Activated naive CD8-positive, alpha-beta T cell treated with anti-CD3 and anti-CD28 coated beads, Interleukin-2, amount 10 ng/mL, durations not matched to agents 7 days and 5 days (primary cell): ENCODE measurements around the gene HSF4. TPM values are rescaled to one million over a fixed set of nuclear protein-coding genes. Genes with fewer than 3 reads are reported as not detected.

Experiments
- ATAC-seq: fragments of 150-1000 bp; cut with Tn5 transposase; one replicate; pipeline ENCODE4 v1.10.0; 2021; ENCODE audit warnings: low read depth, moderate library complexity
- POLR2A ChIA-PET: fragments of 350-600 bp; sonication (Branson Sonifier 250); formaldehyde crosslinking; loops from one replicate; lab custom pipeline; 2021; ENCODE audit warnings: antibody characterized with exemption; lab: Charles Lee
- DNase-seq: peaks from one replicate; pipeline ENCODE4 v3.0.0; 2021
- H3K27ac Mint-ChIP-seq: one replicate; pipeline ENCODE4 v1.8.0; 2022; ENCODE audit warnings: mild to moderate bottlenecking, mixed read lengths
- H3K27me3 Mint-ChIP-seq: one replicate; pipeline ENCODE4 v1.8.0; 2022; ENCODE audit warnings: mild to moderate bottlenecking, moderate library complexity, mixed read lengths
- H3K36me3 Mint-ChIP-seq: one replicate; pipeline ENCODE4 v1.8.0; 2021; ENCODE audit warnings: mild to moderate bottlenecking, mixed read lengths
- H3K4me1 Mint-ChIP-seq: one replicate; pipeline ENCODE4 v1.8.0; 2021; ENCODE audit warnings: mixed read lengths
- H3K4me3 Mint-ChIP-seq: one replicate; pipeline ENCODE4 v1.8.0; 2022; ENCODE audit warnings: mild to moderate bottlenecking, moderate library complexity, mixed read lengths
- H3K9me3 Mint-ChIP-seq: one replicate; pipeline ENCODE4 v1.8.0; 2021; ENCODE audit warnings: mixed read lengths
- total RNA-seq, 2 experiments: library from RNA; stranded (reverse); gene quantifications; one replicate each; pipeline ENCODE4 v1.2.3, GENCODE V29; 2021

The HSF4 gene
- total RNA-seq, 2 experiments from 2014 or later: 61.5 to 76.8 TPM

DNA sequence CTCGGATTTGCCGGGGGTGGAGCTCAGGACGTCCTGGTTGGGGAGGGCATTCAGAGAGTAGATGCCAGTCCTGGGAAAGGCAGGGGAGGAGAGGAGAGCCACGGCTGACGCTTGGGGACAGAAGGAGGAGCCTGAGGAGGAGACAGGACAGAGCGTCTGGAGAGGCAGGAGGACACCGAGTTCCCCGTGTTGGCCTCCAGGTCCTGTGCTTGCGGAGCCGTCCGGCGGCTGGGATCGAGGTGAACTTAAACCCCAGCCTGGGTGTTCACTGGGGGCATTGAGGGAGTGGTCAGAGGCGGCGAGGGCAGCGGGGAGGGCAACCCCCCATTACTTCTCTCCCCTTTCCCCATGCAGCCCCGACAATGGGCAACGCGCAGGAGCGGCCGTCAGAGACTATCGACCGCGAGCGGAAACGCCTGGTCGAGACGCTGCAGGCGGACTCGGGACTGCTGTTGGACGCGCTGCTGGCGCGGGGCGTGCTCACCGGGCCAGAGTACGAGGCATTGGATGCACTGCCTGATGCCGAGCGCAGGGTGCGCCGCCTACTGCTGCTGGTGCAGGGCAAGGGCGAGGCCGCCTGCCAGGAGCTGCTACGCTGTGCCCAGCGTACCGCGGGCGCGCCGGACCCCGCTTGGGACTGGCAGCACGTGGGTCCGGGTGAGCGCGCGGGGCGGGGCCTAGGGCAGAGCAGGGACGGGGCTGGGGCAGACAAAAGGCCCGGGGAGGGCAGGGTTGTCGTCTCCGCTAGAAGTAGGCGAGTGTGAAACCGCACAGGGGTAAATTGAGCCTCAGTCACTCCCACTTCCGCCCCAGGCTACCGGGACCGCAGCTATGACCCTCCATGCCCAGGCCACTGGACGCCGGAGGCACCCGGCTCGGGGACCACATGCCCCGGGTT is 9.5 kb downstream of the HSF4 start:
- ATAC-seq (peak; percentile 70), DNase-seq (peak; percentile 78)
- Mint-ChIP-seq H3K4me3 (peak overlapping the region; percentile 90), H3K9me3 (no peaks in the 10 kb centered on the region), H3K4me1 (peaks cover 39% of the 10 kb centered on the region), H3K27ac (peak overlapping the region; percentile 72), H3K36me3 (peaks cover 24% of the 10 kb centered on the region), H3K27me3 (peaks cover 45% of the 10 kb centered on the region)
- POLR2A ChIA-PET: interaction anchor here (0.6 to 3.7 kb wide), 7 partner anchors 8 to 161 kb away, joined by 3 to 28 read pairs (median 4); partner anchors contain the start of genes FBXL8, HSF4 and TRADD

DNA sequence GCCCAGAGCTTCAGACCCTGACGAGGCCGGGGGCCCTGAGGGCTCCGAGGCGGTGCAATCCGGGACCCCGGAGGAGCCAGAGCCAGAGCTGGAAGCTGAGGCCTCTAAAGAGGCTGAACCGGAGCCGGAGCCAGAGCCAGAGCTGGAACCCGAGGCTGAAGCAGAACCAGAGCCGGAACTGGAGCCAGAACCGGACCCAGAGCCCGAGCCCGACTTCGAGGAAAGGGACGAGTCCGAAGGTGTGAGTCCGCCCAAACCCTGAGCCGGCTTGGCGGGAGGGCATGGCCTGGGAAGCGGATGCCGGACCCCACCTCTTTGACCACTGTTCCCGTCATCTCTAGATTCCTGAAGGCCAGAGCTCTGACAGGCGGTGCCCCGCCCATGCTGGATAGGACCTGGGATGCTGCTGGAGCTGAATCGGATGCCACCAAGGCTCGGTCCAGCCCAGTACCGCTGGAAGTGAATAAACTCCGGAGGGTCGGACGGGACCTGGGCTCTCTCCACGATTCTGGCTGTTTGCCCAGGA is 10.2 kb downstream of the HSF4 start:
- POLR2A ChIA-PET: interaction anchor here (0.6 to 3.7 kb wide), 7 partner anchors 9 to 294 kb away, joined by 3 to 28 read pairs (median 4); partner anchors contain the start of genes FBXL8, HSF4, PDP2 and TRADD
- peak overlapping the region; percentile 90 for H3K4me3 Mint-ChIP-seq

DNA sequence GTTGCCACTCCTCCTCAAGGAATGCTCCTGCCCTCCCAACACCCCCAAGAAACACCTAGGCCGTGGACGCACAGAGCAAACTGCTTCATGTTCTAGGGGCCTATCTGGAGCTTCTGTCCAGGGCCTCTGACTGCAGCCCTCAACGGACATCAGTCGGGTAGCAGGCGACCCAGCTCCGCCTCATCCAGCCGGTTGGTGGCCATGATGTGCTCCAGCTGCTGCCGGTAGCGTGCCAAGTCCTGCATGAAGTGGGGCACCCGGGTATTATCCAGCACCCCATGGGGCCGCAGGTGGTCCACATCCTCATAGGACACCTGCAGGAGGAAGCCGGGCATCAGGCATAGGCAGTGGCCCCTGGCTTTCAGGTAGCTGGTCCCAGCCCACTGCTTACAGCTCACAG is 12.1 kb downstream of the HSF4 start:
- H3K27me3 Mint-ChIP-seq: peaks cover 28% of the 10 kb centered on the region
- peaks cover 25% of the 10 kb centered on the region for H3K4me1 Mint-ChIP-seq
- H3K4me3 Mint-ChIP-seq: no peak overlapping the region
- POLR2A ChIA-PET: interaction anchor here (1.2 to 2.7 kb wide), 5 partner anchors 8 to 163 kb away, joined by 3 to 15 read pairs (median 6); partner anchors contain the start of gene HSF4
- H3K27ac Mint-ChIP-seq: no peak overlapping the region
- DNase-seq: no peak
- H3K36me3 Mint-ChIP-seq: peaks cover 19% of the 10 kb centered on the region
- ATAC-seq: no peak
- H3K9me3 Mint-ChIP-seq: no peaks in the 10 kb centered on the region

More for the DNA sequence above, 10.2 kb downstream of the HSF4 start:
- Mint-ChIP-seq H3K27ac (no peak overlapping the region), H3K4me1 (peaks cover 37% of the 10 kb centered on the region), H3K36me3 (peaks cover 24% of the 10 kb centered on the region), H3K9me3 (no peaks in the 10 kb centered on the region), H3K27me3 (peaks cover 42% of the 10 kb centered on the region)
- ATAC-seq (no peak), DNase-seq (no peak)

- Mint-ChIP-seq H3K4me3 (peak overlapping the region; percentile 73), H3K27me3 (peaks cover 16% of the 10 kb centered on the region), H3K9me3 (no peaks in the 10 kb centered on the region), H3K36me3 (peaks cover 15% of the 10 kb centered on the region), H3K27ac (peak overlapping the region; percentile 30), H3K4me1 (peaks cover 21% of the 10 kb centered on the region)
- POLR2A ChIA-PET: interaction anchor here (0.7 to 1.8 kb wide), 4 partner anchors 12 to 165 kb away, joined by 3 to 6 read pairs (median 4); partner anchors contain the start of gene HSF4
- DNase-seq: peak; percentile 70
- ATAC-seq: peak; percentile 57
These were observed 13.5 kb downstream of the HSF4 start for GRCh38 chr16:67177743-67178699.

DNA sequence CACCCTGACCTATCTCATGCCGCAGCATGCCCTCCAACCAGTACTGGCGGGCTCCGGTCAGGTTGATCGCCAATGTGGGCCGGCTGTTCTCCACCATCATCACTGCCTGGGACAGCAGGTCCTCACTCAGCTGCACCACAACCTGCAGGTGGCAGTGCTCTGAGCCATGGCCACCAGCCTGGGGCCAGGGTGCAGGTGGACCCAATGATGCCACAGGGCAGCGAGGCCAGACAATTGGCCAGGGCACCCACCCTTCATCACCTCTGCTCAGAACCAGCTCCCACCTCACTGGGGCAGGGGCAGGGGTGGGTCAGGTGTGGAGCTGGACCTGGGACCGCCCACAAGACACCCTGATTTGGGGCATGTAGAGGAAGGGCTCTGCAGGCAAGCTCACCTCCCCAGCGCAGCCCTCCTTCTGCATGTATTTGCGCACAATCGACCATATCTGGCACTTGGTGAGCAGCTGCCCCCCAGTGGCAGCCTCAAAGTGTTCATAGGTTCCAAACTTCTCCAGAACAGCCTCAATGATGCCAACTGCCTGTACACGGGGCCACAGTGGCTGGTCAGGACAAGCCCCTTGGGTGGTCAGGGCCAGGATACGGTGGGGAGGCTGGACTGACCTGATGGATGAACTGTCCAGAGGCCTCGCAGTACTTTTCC is 15.0 kb downstream of the HSF4 start:
- no peak overlapping the region for H3K27ac Mint-ChIP-seq
- H3K36me3 Mint-ChIP-seq: peaks cover 14% of the 10 kb centered on the region
- no peaks in the 10 kb centered on the region for H3K9me3 Mint-ChIP-seq
- POLR2A ChIA-PET: no interaction called here
- H3K27me3 Mint-ChIP-seq: peaks cover 8% of the 10 kb centered on the region
- H3K4me3 Mint-ChIP-seq: peak overlapping the region; percentile 28
- DNase-seq (no peak), ATAC-seq (no peak)
- peaks cover 13% of the 10 kb centered on the region for H3K4me1 Mint-ChIP-seq

DNA sequence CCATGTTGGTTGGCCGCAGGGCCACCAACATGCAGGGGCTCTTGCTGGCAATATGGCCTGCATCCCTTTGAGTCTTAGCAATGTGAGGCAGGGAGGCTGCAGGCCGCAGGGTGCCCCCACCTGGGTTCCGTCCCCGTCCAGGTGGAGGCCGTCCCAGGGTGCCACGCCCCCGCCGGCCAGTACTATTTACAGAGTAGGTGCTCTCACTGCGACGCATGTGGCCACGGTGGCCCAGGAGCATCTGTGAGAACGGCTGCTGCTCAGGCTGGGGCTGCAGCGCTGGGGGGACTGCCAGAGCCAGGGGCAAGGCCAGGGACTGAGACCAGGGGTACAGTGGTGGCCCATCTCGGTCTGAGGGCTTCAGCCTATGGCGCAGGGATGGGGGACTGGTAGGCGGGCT is 15.6 kb downstream of the HSF4 start:
- POLR2A ChIA-PET: no interaction called here

GRCh38 chr16:67181346-67181745 is 16.8 kb downstream of the HSF4 start:
- Mint-ChIP-seq H3K36me3 (peaks cover 12% of the 10 kb centered on the region), H3K27ac (no peak overlapping the region), H3K4me1 (peaks cover 18% of the 10 kb centered on the region), H3K9me3 (no peaks in the 10 kb centered on the region), H3K4me3 (no peak overlapping the region), H3K27me3 (peaks cover 16% of the 10 kb centered on the region)
- DNase-seq: no peak
- no peak for ATAC-seq
- POLR2A ChIA-PET: interaction anchor here (1.2 to 1.3 kb wide), 2 partner anchors 21 to 33 kb away, joined by 3 to 5 read pairs; no protein-coding TSS in a partner anchor

More for the DNA sequence above, 15.6 kb downstream of the HSF4 start:
- Mint-ChIP-seq H3K36me3 (peaks cover 14% of the 10 kb centered on the region), H3K27ac (no peak overlapping the region), H3K27me3 (peaks cover 10% of the 10 kb centered on the region), H3K4me3 (no peak overlapping the region), H3K4me1 (peaks cover 14% of the 10 kb centered on the region), H3K9me3 (no peaks in the 10 kb centered on the region)
- ATAC-seq: no peak
- no peak for DNase-seq

- Mint-ChIP-seq H3K4me1 (peaks cover 18% of the 10 kb centered on the region), H3K27me3 (peaks cover 19% of the 10 kb centered on the region), H3K4me3 (no peak overlapping the region), H3K27ac (no peak overlapping the region), H3K36me3 (peaks cover 8% of the 10 kb centered on the region), H3K9me3 (no peaks in the 10 kb centered on the region)
- no peak for DNase-seq
- no peak for ATAC-seq
- POLR2A ChIA-PET: interaction anchor here (0.9 to 3.4 kb wide), 3 partner anchors 22 to 41 kb away, joined by 4 to 14 read pairs (median 5); partner anchors contain the start of genes FBXL8 and TRADD
These were observed 17.7 kb downstream of the HSF4 start for GRCh38 chr16:67182288-67182687.

- Mint-ChIP-seq H3K27ac (no peak overlapping the region), H3K36me3 (peaks cover 4% of the 10 kb centered on the region), H3K4me3 (no peak overlapping the region), H3K27me3 (peaks cover 14% of the 10 kb centered on the region), H3K4me1 (peaks cover 13% of the 10 kb centered on the region), H3K9me3 (no peaks in the 10 kb centered on the region)
- DNase-seq: no peak
- no peak for ATAC-seq
- POLR2A ChIA-PET: interaction anchor here (1.0 to 3.4 kb wide), 3 partner anchors 10 to 61 kb away, joined by 3 to 14 read pairs (median 3); partner anchors contain the start of genes FBXL8 and TRADD
These were observed 18.7 kb downstream of the HSF4 start for GRCh38 chr16:67183284-67183626.

GRCh38 chr16:67183627-67184452 is 19.3 kb downstream of the HSF4 start, which contains the start of gene MATCAP1:
Gene MATCAP1 (minus strand): TSS chr16:67183963. CDS start chr16:67180610, 3,353 bp downstream.
- peaks cover 14% of the 10 kb centered on the region for H3K27me3 Mint-ChIP-seq
- peak within 1 kb of the TSS; percentile 86 for H3K4me3 Mint-ChIP-seq
- POLR2A ChIA-PET: interaction anchor here (1.0 to 3.4 kb wide), 7 partner anchors 8 to 170 kb away, joined by 3 to 14 read pairs (median 4); partner anchors contain the start of genes FBXL8 and TRADD
- peak; percentile 97 for DNase-seq
- ATAC-seq: peak; percentile 93
- no peak within 1 kb of the TSS for H3K27ac Mint-ChIP-seq
- H3K36me3 Mint-ChIP-seq: peaks cover 1% of the 10 kb centered on the region
- H3K4me1 Mint-ChIP-seq: peaks cover 10% of the 10 kb centered on the region
- H3K9me3 Mint-ChIP-seq: no peaks in the 10 kb centered on the region

- Mint-ChIP-seq H3K4me1 (peaks cover 8% of the 10 kb centered on the region), H3K4me3 (peak overlapping the region; percentile 86), H3K27ac (no peak overlapping the region), H3K9me3 (no peaks in the 10 kb centered on the region), H3K36me3 (no peaks in the 10 kb centered on the region), H3K27me3 (peaks cover 14% of the 10 kb centered on the region)
- DNase-seq (no peak), ATAC-seq (peak; percentile 2)
- POLR2A ChIA-PET: interaction anchor here (1.2 to 3.4 kb wide), 8 partner anchors 8 to 201 kb away, joined by 3 to 14 read pairs (median 4); partner anchors contain the start of genes FBXL8 and TRADD
These were observed 20.0 kb downstream of the HSF4 start for GRCh38 chr16:67184453-67184994.
